PC-9 (cell line): ENCODE results near the gene FCN2. TPM values are rescaled to one million over a fixed set of nuclear protein-coding genes. Genes with fewer than 3 reads are reported as not detected.

Experiments used
- BruUV-seq: library from RNA; stranded (reverse); fragments of 400-500 nt; replicated peaks from 2 replicates; lab custom pipeline; 2021; lab: Mats Ljungman, UMichigan
- CTCF ChIA-PET: fragments of 300-600 bp; sonication (Branson Sonifier 250); formaldehyde crosslinking; loops from one replicate; lab custom pipeline; 2022; ENCODE audit warnings: antibody characterized with exemption; lab: Charles Lee
- POLR2A ChIA-PET: fragments of 300-600 bp; sonication (Branson Sonifier 250); formaldehyde crosslinking; loops from one replicate; lab custom pipeline; 2022; ENCODE audit warnings: antibody characterized with exemption; ENCODE audit not compliant: unreplicated experiment; lab: Charles Lee
- DNase-seq, 2 experiments: peaks; one replicate each; pipeline versions ENCODE4 v3.0.0 to v3.0.0-alpha.2; 2015 to 2022; ENCODE audit warnings: mixed read lengths in 1 of 2
- H2AFZ ChIP-seq: fragments of 200-600 bp; sonication (generic); 2 replicates; pipeline ENCODE4 v1.8.1; 2017; ENCODE audit warnings: antibody characterized with exemption
- H3F3A ChIP-seq: fragments of 200-600 bp; sonication (generic); 2 replicates; pipeline ENCODE4 v1.8.1; 2017; ENCODE audit warnings: antibody characterized with exemption, mild to moderate bottlenecking, low read depth; ENCODE audit not compliant: insufficient read depth
- H3K27ac ChIP-seq: fragments of 200-600 bp; sonication (generic); 2 replicates; pipeline ENCODE4 v1.6.1; 2016; ENCODE audit warnings: mixed run types
- H3K27me3 ChIP-seq: fragments of 200-600 bp; sonication (generic); 2 replicates; pipeline ENCODE4 v1.6.1; 2016; ENCODE audit warnings: low read depth, mixed run types; ENCODE audit not compliant: insufficient read depth
- H3K36me3 ChIP-seq: fragments of 200-600 bp; sonication (generic); 2 replicates; pipeline ENCODE4 v1.6.1; 2016; ENCODE audit warnings: low read depth, mixed run types
- H3K4me1 ChIP-seq: fragments of 200-600 bp; sonication (generic); replicated peaks from 2 replicates; pipeline ENCODE4 v1.6.1; 2016; ENCODE audit warnings: mixed run types; ENCODE audit not compliant: insufficient read depth
- H3K4me2 ChIP-seq: fragments of 200-600 bp; sonication (generic); 2 replicates; pipeline ENCODE4 v1.6.1; 2017; ENCODE audit warnings: mixed run types
- H3K4me3 ChIP-seq: fragments of 200-600 bp; sonication (generic); 2 replicates; pipeline ENCODE4 v1.6.1; 2016; ENCODE audit warnings: mixed run types
- H3K79me2 ChIP-seq: fragments of 200-600 bp; sonication (generic); 2 replicates; pipeline ENCODE4 v1.6.1; 2017; ENCODE audit warnings: low read depth, mixed run types
- H3K9me2 ChIP-seq: fragments of 200-600 bp; sonication (generic); 2 replicates; pipeline ENCODE4 v1.8.1; 2017; ENCODE audit warnings: mild to moderate bottlenecking; ENCODE audit not compliant: insufficient read depth
- H3K9me3 ChIP-seq: fragments of 200-600 bp; sonication (generic); 2 replicates; pipeline ENCODE4 v1.8.1; 2016; ENCODE audit warnings: low read depth; ENCODE audit not compliant: insufficient read depth
- H4K20me1 ChIP-seq: fragments of 200-600 bp; sonication (generic); 2 replicates; pipeline ENCODE4 v1.8.1; 2017; ENCODE audit not compliant: insufficient read depth
- CTCF ChIP-seq: fragments of 200-600 bp; sonication (generic); conservative IDR thresholded peaks from 2 replicates; pipeline ENCODE4 v1.6.1; 2017; ENCODE audit warnings: mixed run types, antibody characterized with exemption, mild to moderate bottlenecking, moderate library complexity
- EZH2 ChIP-seq: fragments of 200-600 bp; sonication (generic); IDR thresholded peaks from 2 replicates; pipeline ENCODE4 v1.8.0; 2017; ENCODE audit warnings: antibody characterized with exemption, low read depth
- intact Hi-C: fragments of 100-400 bp; cut with micrococcal nuclease; formaldehyde crosslinking; loops from one replicate; pipeline ENCODE4 v1.10.0; 2022; ENCODE audit not compliant: unreplicated experiment
- total RNA-seq: library from RNA; stranded (reverse); gene quantifications from 2 replicates; pipeline ENCODE4 v1.2.3, GENCODE V29; 2021

The FCN2 gene
- total RNA-seq, 1 experiment from 2014 or later = not detected

GRCh38 chr9:134902936-134903335, 22.3 kb downstream of the FCN2 start:
- Histone ChIP-seq H4K20me1 (no peaks in the 10 kb centered on the region), H3K4me3 (no peak overlapping the region), H3K9me3 (peaks cover 6% of the 10 kb centered on the region; the same call in 1 of the 2 replicates), H3K4me1 (no peaks in the 10 kb centered on the region), H3K27ac (no peak overlapping the region), H2AFZ (no peak overlapping the region), H3K9me2 (no peaks in the 10 kb centered on the region), H3K4me2 (no peak overlapping the region), H3K36me3 (no peaks in the 10 kb centered on the region), H3F3A (no peaks in the 10 kb centered on the region), H3K79me2 (no peaks in the 10 kb centered on the region), H3K27me3 (peaks cover 50% of the 10 kb centered on the region)
- CTCF ChIA-PET = no interaction called here
- no TSS peak for BruUV-seq
- POLR2A ChIA-PET = no interaction called here
- TF ChIP-seq CTCF = no peak
- no peak for TF ChIP-seq EZH2
- no peak for DNase-seq
- intact Hi-C loops = no loop called here

GRCh38 chr9:134908524-134909309, 28.1 kb downstream of the FCN2 start:
- ChIA-PET POLR2A (no interaction called here), CTCF (no interaction called here)
- no peak overlapping the region for H3K27ac ChIP-seq
- no peaks in the 10 kb centered on the region for H3K36me3 ChIP-seq
- no peaks in the 10 kb centered on the region for H3K4me1 ChIP-seq
- no peaks in the 10 kb centered on the region for H3K9me2 ChIP-seq
- no peak overlapping the region for H2AFZ ChIP-seq
- no peak for DNase-seq
- no peak overlapping the region for H3K4me3 ChIP-seq
- no TSS peak for BruUV-seq
- H3K27me3 ChIP-seq = peaks cover 91% of the 10 kb centered on the region
- H3K4me2 ChIP-seq = no peak overlapping the region
- H3F3A ChIP-seq = no peaks in the 10 kb centered on the region
- H4K20me1 ChIP-seq = no peaks in the 10 kb centered on the region; the same call in 1 of the 2 replicates
- H3K79me2 ChIP-seq = no peaks in the 10 kb centered on the region
- intact Hi-C loops = no loop called here
- no peak for TF ChIP-seq CTCF
- no peak for TF ChIP-seq EZH2
- H3K9me3 ChIP-seq = no peaks in the 10 kb centered on the region

GRCh38 chr9:134909511-134910481, 29.2 kb downstream of the FCN2 start:
- DNase-seq = no peak
- POLR2A ChIA-PET = no interaction called here
- no peak overlapping the region for H2AFZ ChIP-seq
- CTCF ChIA-PET = no interaction called here
- no peak overlapping the region for H3K4me3 ChIP-seq
- TF ChIP-seq CTCF (no peak), EZH2 (no peak)
- H3K4me1 ChIP-seq = no peaks in the 10 kb centered on the region
- H3K27ac ChIP-seq = no peak overlapping the region
- H4K20me1 ChIP-seq = no peaks in the 10 kb centered on the region; the same call in 1 of the 2 replicates
- H3F3A ChIP-seq = no peaks in the 10 kb centered on the region
- no peaks in the 10 kb centered on the region for H3K79me2 ChIP-seq
- no TSS peak for BruUV-seq
- intact Hi-C loops = no loop called here
- no peaks in the 10 kb centered on the region for H3K9me3 ChIP-seq
- no peaks in the 10 kb centered on the region for H3K36me3 ChIP-seq
- no peak overlapping the region for H3K4me2 ChIP-seq
- no peaks in the 10 kb centered on the region for H3K9me2 ChIP-seq
- peaks cover 92% of the 10 kb centered on the region for H3K27me3 ChIP-seq
